Adrenal gland (tissue), 5 donors: Measurements from ENCODE around the gene L2HGDH.
"Not testable (repeated sequence)": the region's sequence is repeated elsewhere in the genome, so short reads cannot be mapped to it uniquely, and the experiment has no call there.

Experiments
- POLR2A ChIP-seq, 2 donors: fragments of 450-650 bp; IDR thresholded peaks; one replicate each; pipeline ENCODE4 v1.6.1; 2017; ENCODE audit warnings: antibody characterized with exemption in 2 of 2, mild to moderate bottlenecking in 2 of 2, moderate library complexity in 1 of 2
- TF ChIP-seq, protein P1 (sequence below), 6 experiments: fragments of 450-650 bp in 4 of 6; fragments of 200-600 bp in 2 of 6; sonication (generic) in 1 of 6; IDR thresholded peaks; 1 replicate in 5 of 6; 2 replicates in 1 of 6; pipeline versions ENCODE4 v1.5.1 to v1.8.0; 2016 to 2021; ENCODE audit warnings: antibody characterized with exemption in 6 of 6, mild to moderate bottlenecking in 2 of 6, moderate library complexity in 1 of 6
- donor health status: DM: no; HTN: no; CAD: no.

DNA sequence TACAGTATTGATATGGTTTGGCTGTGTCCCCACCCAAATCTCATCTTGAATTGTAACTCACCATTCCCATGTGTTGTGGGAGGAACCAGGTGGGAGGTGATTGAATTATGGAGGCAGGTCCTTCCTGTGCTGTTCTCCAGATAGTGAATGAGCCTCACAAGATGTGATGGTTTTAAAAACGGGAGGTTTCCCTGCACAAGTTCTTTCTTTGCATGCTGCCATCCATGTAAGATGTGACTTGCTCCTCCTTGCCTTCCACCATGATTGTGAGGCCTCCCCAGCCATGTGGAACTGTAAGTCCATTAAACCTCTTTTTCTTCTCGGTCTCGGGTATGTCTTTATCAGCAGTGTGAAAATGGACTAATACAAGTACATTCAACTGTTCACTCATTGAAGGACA, 2.1 kb upstream of the L2HGDH start:
- TF ChIP-seq, protein P1, sequence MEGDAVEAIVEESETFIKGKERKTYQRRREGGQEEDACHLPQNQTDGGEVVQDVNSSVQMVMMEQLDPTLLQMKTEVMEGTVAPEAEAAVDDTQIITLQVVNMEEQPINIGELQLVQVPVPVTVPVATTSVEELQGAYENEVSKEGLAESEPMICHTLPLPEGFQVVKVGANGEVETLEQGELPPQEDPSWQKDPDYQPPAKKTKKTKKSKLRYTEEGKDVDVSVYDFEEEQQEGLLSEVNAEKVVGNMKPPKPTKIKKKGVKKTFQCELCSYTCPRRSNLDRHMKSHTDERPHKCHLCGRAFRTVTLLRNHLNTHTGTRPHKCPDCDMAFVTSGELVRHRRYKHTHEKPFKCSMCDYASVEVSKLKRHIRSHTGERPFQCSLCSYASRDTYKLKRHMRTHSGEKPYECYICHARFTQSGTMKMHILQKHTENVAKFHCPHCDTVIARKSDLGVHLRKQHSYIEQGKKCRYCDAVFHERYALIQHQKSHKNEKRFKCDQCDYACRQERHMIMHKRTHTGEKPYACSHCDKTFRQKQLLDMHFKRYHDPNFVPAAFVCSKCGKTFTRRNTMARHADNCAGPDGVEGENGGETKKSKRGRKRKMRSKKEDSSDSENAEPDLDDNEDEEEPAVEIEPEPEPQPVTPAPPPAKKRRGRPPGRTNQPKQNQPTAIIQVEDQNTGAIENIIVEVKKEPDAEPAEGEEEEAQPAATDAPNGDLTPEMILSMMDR (IDR thresholded peaks at IDR 0.05): not testable (repeated sequence)
- not testable (repeated sequence) for TF ChIP-seq POLR2A (IDR thresholded peaks at IDR 0.05)
